Stimulated activated naive CD8-positive, alpha-beta T cell treated with anti-CD3 and anti-CD28 coated beads, Interleukin-15, Interleukin-2, amounts not matched to agents 100 ng/mL and 50 ng/mL, for 24 hours (primary cell): Measurements from ENCODE around the gene ADCK1.

Source experiments
- H3K27ac Mint-ChIP-seq: one replicate; pipeline ENCODE4 v1.8.0; 2021; ENCODE audit warnings: mild to moderate bottlenecking, mixed read lengths
- H3K27me3 Mint-ChIP-seq: one replicate; pipeline ENCODE4 v1.8.0; 2021; ENCODE audit warnings: mixed read lengths
- H3K36me3 Mint-ChIP-seq: one replicate; pipeline ENCODE4 v1.8.0; 2021; ENCODE audit warnings: low read depth, mixed read lengths
- H3K4me1 Mint-ChIP-seq: one replicate; pipeline ENCODE4 v1.8.0; 2021; ENCODE audit warnings: low read depth, mixed read lengths
- H3K4me3 Mint-ChIP-seq: one replicate; pipeline ENCODE4 v1.8.0; 2021; ENCODE audit warnings: mild to moderate bottlenecking, mixed read lengths
- H3K9me3 Mint-ChIP-seq: one replicate; pipeline ENCODE4 v1.8.0; 2021; ENCODE audit warnings: mixed read lengths

The ADCK1 gene

GRCh38 chr14:77889971-77890442 lies 90.1 kb downstream of the ADCK1 start:
- no peaks in the 10 kb centered on the region for H3K27me3 Mint-ChIP-seq
- H3K36me3 Mint-ChIP-seq, result peaks cover 36% of the 10 kb centered on the region
- no peaks in the 10 kb centered on the region for H3K4me1 Mint-ChIP-seq
- peaks cover 17% of the 10 kb centered on the region for H3K9me3 Mint-ChIP-seq
- no peak overlapping the region for H3K27ac Mint-ChIP-seq
- H3K4me3 Mint-ChIP-seq, result no peak overlapping the region

GRCh38 chr14:77890873-77891272 lies 91.0 kb downstream of the ADCK1 start:
- H3K27me3 Mint-ChIP-seq, result no peaks in the 10 kb centered on the region
- H3K27ac Mint-ChIP-seq, result no peak overlapping the region
- H3K4me3 Mint-ChIP-seq, result no peak overlapping the region
- H3K4me1 Mint-ChIP-seq, result no peaks in the 10 kb centered on the region
- peaks cover 17% of the 10 kb centered on the region for H3K9me3 Mint-ChIP-seq
- peaks cover 37% of the 10 kb centered on the region for H3K36me3 Mint-ChIP-seq

GRCh38 chr14:77892381-77892871 lies 92.5 kb downstream of the ADCK1 start:
- no peak overlapping the region for H3K4me3 Mint-ChIP-seq
- peaks cover 28% of the 10 kb centered on the region for H3K36me3 Mint-ChIP-seq
- peaks cover 17% of the 10 kb centered on the region for H3K9me3 Mint-ChIP-seq
- H3K4me1 Mint-ChIP-seq, result no peaks in the 10 kb centered on the region
- no peak overlapping the region for H3K27ac Mint-ChIP-seq
- H3K27me3 Mint-ChIP-seq, result no peaks in the 10 kb centered on the region

- Mint-ChIP-seq H3K4me1 (no peaks in the 10 kb centered on the region), H3K9me3 (peaks cover 11% of the 10 kb centered on the region), H3K36me3 (peaks cover 23% of the 10 kb centered on the region)
Observed at GRCh38 chr14:77892890-77893484, 93.1 kb downstream of the ADCK1 start.

GRCh38 chr14:77897374-77897773 lies 97.5 kb downstream of the ADCK1 start:
- Mint-ChIP-seq H3K27ac (no peak overlapping the region), H3K27me3 (no peaks in the 10 kb centered on the region), H3K36me3 (peaks cover 11% of the 10 kb centered on the region), H3K4me1 (no peaks in the 10 kb centered on the region), H3K9me3 (no peaks in the 10 kb centered on the region), H3K4me3 (no peak overlapping the region)

More at GRCh38 chr14:77892890-77893484, 93.1 kb downstream of the ADCK1 start:
- no peaks in the 10 kb centered on the region for H3K27me3 Mint-ChIP-seq
- H3K27ac Mint-ChIP-seq, result no peak overlapping the region
- no peak overlapping the region for H3K4me3 Mint-ChIP-seq

GRCh38 chr14:77902811-77903210 lies 102.9 kb downstream of the ADCK1 start:
- H3K4me1 Mint-ChIP-seq, result no peaks in the 10 kb centered on the region
- no peak overlapping the region for H3K27ac Mint-ChIP-seq
- no peaks in the 10 kb centered on the region for H3K27me3 Mint-ChIP-seq
- H3K4me3 Mint-ChIP-seq, result no peak overlapping the region
- peaks cover 16% of the 10 kb centered on the region for H3K36me3 Mint-ChIP-seq
- no peaks in the 10 kb centered on the region for H3K9me3 Mint-ChIP-seq

GRCh38 chr14:77903221-77903620 lies 103.3 kb downstream of the ADCK1 start:
- Mint-ChIP-seq H3K4me1 (no peaks in the 10 kb centered on the region), H3K4me3 (no peak overlapping the region), H3K27me3 (no peaks in the 10 kb centered on the region), H3K36me3 (peaks cover 16% of the 10 kb centered on the region), H3K27ac (no peak overlapping the region), H3K9me3 (no peaks in the 10 kb centered on the region)

GRCh38 chr14:77903937-77904617 lies 104.2 kb downstream of the ADCK1 start:
- Mint-ChIP-seq H3K9me3 (no peaks in the 10 kb centered on the region), H3K4me3 (no peak overlapping the region), H3K4me1 (no peaks in the 10 kb centered on the region), H3K36me3 (peaks cover 13% of the 10 kb centered on the region), H3K27me3 (no peaks in the 10 kb centered on the region), H3K27ac (no peak overlapping the region)

- H3K4me1 Mint-ChIP-seq, result no peaks in the 10 kb centered on the region
- H3K27me3 Mint-ChIP-seq, result no peaks in the 10 kb centered on the region
Observed at GRCh38 chr14:77906446-77906845, 106.5 kb downstream of the ADCK1 start.

GRCh38 chr14:77908847-77909246 lies 108.9 kb downstream of the ADCK1 start:
- no peaks in the 10 kb centered on the region for H3K9me3 Mint-ChIP-seq
- peaks cover 12% of the 10 kb centered on the region for H3K36me3 Mint-ChIP-seq
- H3K27ac Mint-ChIP-seq, result no peak overlapping the region
- H3K4me3 Mint-ChIP-seq, result no peak overlapping the region
- H3K4me1 Mint-ChIP-seq, result no peaks in the 10 kb centered on the region
- no peaks in the 10 kb centered on the region for H3K27me3 Mint-ChIP-seq

More at GRCh38 chr14:77906446-77906845, 106.5 kb downstream of the ADCK1 start:
- Mint-ChIP-seq H3K36me3 (peaks cover 12% of the 10 kb centered on the region), H3K4me3 (no peak overlapping the region), H3K27ac (no peak overlapping the region), H3K9me3 (no peaks in the 10 kb centered on the region)

GRCh38 chr14:77909911-77910310 lies 110.0 kb downstream of the ADCK1 start:
- Mint-ChIP-seq H3K27me3 (no peaks in the 10 kb centered on the region), H3K36me3 (peaks cover 15% of the 10 kb centered on the region), H3K4me3 (no peak overlapping the region), H3K9me3 (no peaks in the 10 kb centered on the region), H3K4me1 (no peaks in the 10 kb centered on the region), H3K27ac (no peak overlapping the region)

GRCh38 chr14:77910506-77910905 lies 110.6 kb downstream of the ADCK1 start:
- H3K9me3 Mint-ChIP-seq, result no peaks in the 10 kb centered on the region
- no peaks in the 10 kb centered on the region for H3K27me3 Mint-ChIP-seq
- H3K36me3 Mint-ChIP-seq, result peaks cover 16% of the 10 kb centered on the region
- H3K27ac Mint-ChIP-seq, result no peak overlapping the region
- H3K4me1 Mint-ChIP-seq, result no peaks in the 10 kb centered on the region
- no peak overlapping the region for H3K4me3 Mint-ChIP-seq

- Mint-ChIP-seq H3K9me3 (no peaks in the 10 kb centered on the region), H3K4me3 (no peak overlapping the region), H3K4me1 (no peaks in the 10 kb centered on the region), H3K27me3 (no peaks in the 10 kb centered on the region), H3K27ac (no peak overlapping the region), H3K36me3 (peaks cover 7% of the 10 kb centered on the region)
Observed at GRCh38 chr14:77911356-77911755, 111.4 kb downstream of the ADCK1 start.

- no peaks in the 10 kb centered on the region for H3K27me3 Mint-ChIP-seq
- no peaks in the 10 kb centered on the region for H3K4me1 Mint-ChIP-seq
- H3K9me3 Mint-ChIP-seq, result no peaks in the 10 kb centered on the region
- no peak overlapping the region for H3K27ac Mint-ChIP-seq
- peaks cover 4% of the 10 kb centered on the region for H3K36me3 Mint-ChIP-seq
- H3K4me3 Mint-ChIP-seq, result no peak overlapping the region
Observed at GRCh38 chr14:77912754-77913556, 113.0 kb downstream of the ADCK1 start.
